GM19099 (cell line): ENCODE data around the gene NPR2.

Source experiments
- POLR2A ChIP-seq: IDR thresholded peaks from 3 replicates; pipeline ENCODE4 v1.6.1; 2011; ENCODE audit warnings: low read depth; ENCODE audit not compliant: insufficient read length; ENCODE audit errors: extremely low read depth

Gene NPR2

GRCh38 chr9:35834260-35835215 lies 43.1 kb downstream of the NPR2 start:
- no peak for TF ChIP-seq POLR2A

- no peak for TF ChIP-seq POLR2A
Observed at GRCh38 chr9:35835216-35835632, 43.8 kb downstream of the NPR2 start.

- no peak for TF ChIP-seq POLR2A
Observed at GRCh38 chr9:35835766-35836165, 44.4 kb downstream of the NPR2 start.

DNA sequence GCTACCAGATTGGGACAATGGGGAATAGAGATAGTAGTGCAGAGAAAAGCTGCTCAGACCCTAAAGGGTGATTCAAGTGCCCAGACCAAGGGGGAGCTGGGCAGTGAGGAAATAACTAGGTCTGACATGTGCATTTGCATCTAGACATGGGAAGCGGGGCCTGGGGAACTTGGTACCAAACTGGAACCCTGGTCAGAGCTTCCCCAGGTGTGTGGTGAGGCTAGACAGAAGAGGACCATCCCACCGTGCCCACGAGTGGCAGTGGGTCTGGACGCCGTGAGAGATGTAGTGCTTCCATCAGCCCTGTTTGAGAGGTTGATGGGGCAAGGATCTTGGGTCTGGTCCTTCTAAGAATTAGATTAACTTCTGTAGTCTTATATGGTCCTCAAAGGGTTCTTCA lies 45.2 kb downstream of the NPR2 start:
- TF ChIP-seq POLR2A = no peak

DNA sequence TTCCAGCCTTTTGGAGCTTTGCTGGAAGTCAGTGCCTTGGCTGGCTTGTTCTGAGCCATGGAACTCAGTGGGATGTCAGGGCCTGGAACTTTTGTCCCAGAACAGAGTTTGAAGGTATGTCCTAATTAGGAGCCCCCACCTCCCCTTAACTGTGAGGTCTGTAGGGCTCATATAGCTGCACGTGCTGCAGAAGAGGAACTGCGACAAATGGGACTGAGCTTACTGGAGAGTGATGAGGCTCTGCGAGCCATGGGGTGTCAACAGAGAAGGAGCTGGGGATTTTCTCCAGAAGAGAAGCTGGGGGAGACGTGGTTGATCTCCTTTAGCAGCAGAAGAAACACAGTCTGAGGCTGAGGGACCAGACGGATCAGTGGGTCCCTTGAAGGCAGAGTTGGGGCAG lies 48.5 kb downstream of the NPR2 start:
- TF ChIP-seq POLR2A = no peak

DNA sequence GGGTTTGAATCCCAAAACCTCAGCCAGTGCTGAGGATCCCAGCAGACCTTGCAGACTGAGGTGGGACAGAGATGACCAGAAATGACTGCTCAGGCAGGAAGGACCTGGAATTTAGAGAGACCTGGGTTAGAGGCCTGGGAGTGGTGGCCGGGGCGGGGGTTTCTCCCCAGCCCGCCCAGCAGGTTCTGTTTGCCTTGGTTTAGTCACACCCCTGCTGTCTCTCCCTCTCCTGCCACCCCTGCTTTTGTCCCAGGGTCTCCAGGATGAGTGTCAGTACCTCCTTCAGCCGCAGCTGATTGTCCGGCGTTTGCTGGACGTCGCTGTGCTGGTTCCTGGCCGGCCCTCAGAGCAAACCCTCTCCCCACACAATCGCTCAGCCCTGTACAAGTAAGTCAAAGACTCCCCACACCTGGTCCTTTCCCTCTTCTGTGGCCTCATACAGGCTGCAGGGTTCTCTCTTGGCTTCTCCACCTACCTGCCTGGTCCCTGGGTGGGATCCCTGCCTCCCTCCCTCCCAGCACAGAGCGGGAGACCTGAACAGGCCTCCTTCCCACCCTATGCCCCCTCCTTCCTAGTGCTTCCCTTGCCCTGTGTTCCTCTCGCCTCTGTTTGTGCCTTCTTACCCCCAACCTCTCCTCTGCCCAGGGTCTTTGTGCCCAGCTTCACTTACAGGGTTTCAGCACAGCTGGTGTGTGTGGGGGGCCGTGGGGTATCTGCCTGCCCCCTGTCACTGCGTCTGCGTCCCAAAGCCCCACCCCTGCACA lies 49.7 kb downstream of the NPR2 start:
- no peak for TF ChIP-seq POLR2A

DNA sequence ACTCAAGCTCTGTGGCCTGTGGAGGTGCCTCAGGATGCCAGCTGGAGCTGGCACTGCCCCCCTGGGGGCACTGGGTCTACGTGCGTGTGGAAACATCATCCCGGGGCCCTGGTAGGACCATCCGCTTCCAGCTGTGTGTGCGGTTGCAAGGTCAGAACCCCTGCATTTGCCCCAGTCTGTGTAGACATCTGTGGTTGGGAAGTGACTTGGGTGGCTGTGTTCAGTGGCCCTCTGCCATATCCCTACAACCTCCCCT lies 50.2 kb downstream of the NPR2 start:
- TF ChIP-seq POLR2A = no peak

GRCh38 chr9:35842020-35842745 lies 50.8 kb downstream of the NPR2 start:
- no peak for TF ChIP-seq POLR2A

GRCh38 chr9:35842795-35843194 lies 51.4 kb downstream of the NPR2 start:
- no peak for TF ChIP-seq POLR2A

DNA sequence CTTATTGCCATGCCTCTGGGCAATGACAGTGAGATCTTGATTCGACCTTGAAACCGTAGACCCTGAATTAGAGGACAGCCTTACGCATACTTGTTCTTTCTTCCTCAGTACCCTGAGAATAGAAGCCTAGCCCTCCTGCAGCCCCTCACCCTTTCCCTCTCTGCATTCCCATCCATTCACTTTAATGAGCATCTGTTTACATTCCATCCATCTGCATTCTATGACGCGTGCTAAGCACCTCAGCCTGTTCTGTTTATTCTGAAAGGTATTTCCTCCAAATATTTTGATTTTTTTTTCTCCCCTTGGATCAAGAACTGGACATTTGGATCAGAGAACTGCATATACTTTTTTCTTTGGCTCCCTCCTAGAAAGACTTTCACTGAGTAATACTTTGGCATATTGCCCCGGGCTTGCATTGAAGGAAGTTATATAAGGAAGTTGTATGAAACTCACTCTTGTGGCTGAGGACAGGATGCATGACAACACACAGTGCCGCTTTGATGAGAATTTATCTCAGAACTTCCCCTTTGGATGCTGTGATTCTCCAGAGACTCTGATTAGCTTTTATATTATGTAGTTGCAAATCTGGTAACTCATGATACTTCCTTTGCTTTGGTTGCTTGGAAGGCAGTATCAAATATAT lies 53.4 kb downstream of the NPR2 start:
- TF ChIP-seq POLR2A = no peak

- no peak for TF ChIP-seq POLR2A
Observed at GRCh38 chr9:35845824-35846771, 54.7 kb downstream of the NPR2 start.

GRCh38 chr9:35847792-35848572 lies 56.6 kb downstream of the NPR2 start:
- TF ChIP-seq POLR2A = peak; percentile 55

- no peak for TF ChIP-seq POLR2A
Observed at GRCh38 chr9:35852267-35852815, 61.0 kb downstream of the NPR2 start.
